ENCODE data around the gene UTRN.

Gene UTRN

DNA sequence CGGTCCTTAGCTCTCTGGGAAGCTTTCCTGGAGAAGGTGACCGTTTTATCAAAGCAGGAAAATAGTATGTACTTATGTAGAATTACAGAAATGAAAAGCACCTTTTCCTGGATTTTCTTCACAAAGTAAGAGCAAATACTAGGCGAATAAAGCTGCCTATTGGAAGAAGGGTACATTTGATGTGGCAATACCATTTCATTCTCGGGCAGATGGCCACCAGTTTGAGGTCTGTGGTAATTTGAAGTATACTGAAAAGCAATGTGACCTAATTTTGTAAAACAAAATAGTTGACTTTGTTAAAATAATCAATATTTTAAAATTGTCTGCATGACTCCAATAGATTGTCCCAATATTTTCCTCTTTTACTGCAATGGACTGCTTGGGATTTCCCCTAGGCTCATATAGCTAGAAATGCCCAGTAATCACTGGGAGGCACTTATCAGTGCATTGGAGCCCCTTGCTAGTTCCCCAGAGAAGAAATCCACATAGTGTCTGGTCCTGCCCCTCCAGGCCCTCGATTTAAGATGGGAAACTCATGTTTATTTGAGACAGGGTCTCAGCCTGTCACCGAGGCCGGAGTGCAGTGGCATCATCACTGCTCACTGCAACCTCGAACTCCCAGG lies 7.4 kb upstream of the UTRN start:
- H3K27ac ChIP-seq (ENCODE audit: low read length) = no peak overlapping the region
- no peaks in the 10 kb centered on the region for H4K20me1 ChIP-seq (ENCODE audit: insufficient read depth, low read length)
- H3K9ac ChIP-seq (ENCODE audit: low read length) = no peak overlapping the region

DNA sequence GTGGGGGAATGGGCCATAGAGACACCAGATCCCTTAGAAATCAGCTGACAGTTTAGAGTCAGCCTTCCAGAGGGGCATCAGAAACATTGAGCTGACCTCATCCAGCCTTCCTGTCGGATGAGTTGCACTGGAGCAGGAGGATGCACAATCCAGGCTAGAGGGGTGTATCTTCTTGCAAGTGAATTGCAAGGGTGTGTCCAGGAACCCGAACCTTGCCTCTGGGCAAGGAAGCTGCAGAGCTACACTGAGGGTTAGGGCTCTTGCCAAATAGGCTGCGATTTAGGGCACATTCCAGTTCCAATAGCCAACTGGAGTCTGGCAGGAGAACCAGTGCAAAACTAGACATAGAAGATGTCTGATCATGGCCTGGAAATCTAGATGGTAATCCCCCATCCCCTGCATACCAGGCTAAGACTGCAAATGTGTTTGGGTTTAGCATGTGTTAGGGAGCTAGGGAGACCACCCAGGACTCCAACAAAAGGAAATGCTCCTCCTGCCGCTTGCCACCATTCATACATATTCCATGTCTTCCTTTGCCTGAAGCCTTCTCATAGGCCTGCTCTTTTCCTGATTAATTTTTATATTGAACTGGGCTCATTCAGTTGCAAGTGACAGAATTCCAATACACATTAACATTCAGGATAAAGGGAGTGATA lies 6.3 kb upstream of the UTRN start:
- H3K9ac ChIP-seq (ENCODE audit: low read length) = no peak overlapping the region
- H3K4me1 ChIP-seq (ENCODE audit: low read length) = no peaks in the 10 kb centered on the region
- no peak overlapping the region for H3K4me2 ChIP-seq (ENCODE audit: low read length)
- H3K9me3 ChIP-seq (ENCODE audit: insufficient read depth, low read length) = no peaks in the 10 kb centered on the region
- no peaks in the 10 kb centered on the region for H4K20me1 ChIP-seq (ENCODE audit: insufficient read depth, low read length)
- H3K27ac ChIP-seq (ENCODE audit: low read length) = no peak overlapping the region
- no peaks in the 10 kb centered on the region for H3K36me3 ChIP-seq (replicated peaks; ENCODE audit: low read depth, low read length)
- H3K79me2 ChIP-seq (ENCODE audit: low read length) = no peaks in the 10 kb centered on the region
- TF ChIP-seq, protein P1, sequence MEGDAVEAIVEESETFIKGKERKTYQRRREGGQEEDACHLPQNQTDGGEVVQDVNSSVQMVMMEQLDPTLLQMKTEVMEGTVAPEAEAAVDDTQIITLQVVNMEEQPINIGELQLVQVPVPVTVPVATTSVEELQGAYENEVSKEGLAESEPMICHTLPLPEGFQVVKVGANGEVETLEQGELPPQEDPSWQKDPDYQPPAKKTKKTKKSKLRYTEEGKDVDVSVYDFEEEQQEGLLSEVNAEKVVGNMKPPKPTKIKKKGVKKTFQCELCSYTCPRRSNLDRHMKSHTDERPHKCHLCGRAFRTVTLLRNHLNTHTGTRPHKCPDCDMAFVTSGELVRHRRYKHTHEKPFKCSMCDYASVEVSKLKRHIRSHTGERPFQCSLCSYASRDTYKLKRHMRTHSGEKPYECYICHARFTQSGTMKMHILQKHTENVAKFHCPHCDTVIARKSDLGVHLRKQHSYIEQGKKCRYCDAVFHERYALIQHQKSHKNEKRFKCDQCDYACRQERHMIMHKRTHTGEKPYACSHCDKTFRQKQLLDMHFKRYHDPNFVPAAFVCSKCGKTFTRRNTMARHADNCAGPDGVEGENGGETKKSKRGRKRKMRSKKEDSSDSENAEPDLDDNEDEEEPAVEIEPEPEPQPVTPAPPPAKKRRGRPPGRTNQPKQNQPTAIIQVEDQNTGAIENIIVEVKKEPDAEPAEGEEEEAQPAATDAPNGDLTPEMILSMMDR (IDR thresholded peaks at IDR 0.05; ENCODE audit: low read depth, low read length) = no peak
- no peak for TF ChIP-seq EZH2phosphoT487 (IDR thresholded peaks at IDR 0.05; ENCODE audit: low read depth)
- H3K4me3 ChIP-seq (ENCODE audit: low read length) = no peak overlapping the region
- H3K27me3 ChIP-seq (ENCODE audit: low read depth, low read length) = no peaks in the 10 kb centered on the region
- no peak overlapping the region for H2AFZ ChIP-seq (ENCODE audit: low read depth, low read length)

More for the DNA sequence above, 7.4 kb upstream of the UTRN start:
- no peak overlapping the region for H3K4me2 ChIP-seq (ENCODE audit: low read length)
- no peak for TF ChIP-seq EZH2phosphoT487 (IDR thresholded peaks at IDR 0.05; ENCODE audit: low read depth)
- TF ChIP-seq, protein P1 (IDR thresholded peaks at IDR 0.05; ENCODE audit: low read depth, low read length) = no peak
- no peaks in the 10 kb centered on the region for H3K27me3 ChIP-seq (ENCODE audit: low read depth, low read length)
- H2AFZ ChIP-seq (ENCODE audit: low read depth, low read length) = no peak overlapping the region
- H3K9me3 ChIP-seq (ENCODE audit: insufficient read depth, low read length) = no peaks in the 10 kb centered on the region
- no peaks in the 10 kb centered on the region for H3K79me2 ChIP-seq (ENCODE audit: low read length)
- no peaks in the 10 kb centered on the region for H3K4me1 ChIP-seq (ENCODE audit: low read length)
- H3K36me3 ChIP-seq (replicated peaks; ENCODE audit: low read depth, low read length) = no peaks in the 10 kb centered on the region
- H3K4me3 ChIP-seq (ENCODE audit: low read length) = no peak overlapping the region

DNA sequence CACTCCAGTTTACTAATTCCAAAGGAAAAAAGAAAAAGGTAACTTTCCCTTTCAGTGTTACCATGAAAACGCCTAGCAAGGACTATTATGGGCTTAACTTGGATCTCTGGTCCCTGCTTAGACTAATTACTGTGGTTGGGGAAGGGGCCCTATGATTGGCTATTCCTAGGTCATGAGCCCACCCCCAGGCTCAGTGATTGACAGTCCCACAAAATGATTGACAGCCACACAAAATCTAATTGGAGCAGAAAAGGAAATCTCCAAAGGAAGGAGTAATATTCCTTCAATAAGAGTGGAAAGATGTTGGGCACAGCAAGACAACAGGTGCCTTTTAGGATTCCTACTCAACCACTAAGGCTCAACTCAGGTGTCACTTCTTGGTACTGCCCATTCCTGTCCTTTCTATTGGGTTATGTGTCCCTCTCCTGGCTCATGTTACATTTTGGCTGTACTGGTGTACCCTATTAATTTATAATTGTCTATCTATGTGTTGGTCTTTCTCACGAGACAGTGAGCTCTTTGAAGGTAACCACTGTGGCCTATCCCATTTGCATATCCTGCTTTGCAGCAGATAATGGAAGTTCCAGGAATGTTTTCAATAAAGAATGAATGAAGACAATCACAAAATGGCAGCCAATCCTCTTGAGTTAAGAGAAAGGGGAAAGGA lies 5.5 kb upstream of the UTRN start:
- Histone ChIP-seq H3K36me3 (replicated peaks; ENCODE audit: low read depth, low read length) (no peaks in the 10 kb centered on the region), H3K9ac (ENCODE audit: low read length) (no peak overlapping the region), H3K4me1 (ENCODE audit: low read length) (no peaks in the 10 kb centered on the region), H2AFZ (ENCODE audit: low read depth, low read length) (no peak overlapping the region), H3K79me2 (ENCODE audit: low read length) (no peaks in the 10 kb centered on the region), H3K27ac (ENCODE audit: low read length) (no peak overlapping the region), H3K4me3 (ENCODE audit: low read length) (no peak overlapping the region), H3K27me3 (ENCODE audit: low read depth, low read length) (no peaks in the 10 kb centered on the region), H3K4me2 (ENCODE audit: low read length) (no peak overlapping the region), H4K20me1 (ENCODE audit: insufficient read depth, low read length) (no peaks in the 10 kb centered on the region), H3K9me3 (ENCODE audit: insufficient read depth, low read length) (no peaks in the 10 kb centered on the region)
- TF ChIP-seq, protein P1 (IDR thresholded peaks at IDR 0.05; ENCODE audit: low read depth, low read length) = no peak
- no peak for TF ChIP-seq EZH2phosphoT487 (IDR thresholded peaks at IDR 0.05; ENCODE audit: low read depth)

All from OCI-LY3 (cell line).